Breast epithelium (tissue), 3 donors: ENCODE measurements around the gene SGCA.

Experiments used
- CTCF ChIP-seq, 3 donors: fragments of 450-650 bp; IDR thresholded peaks; one replicate each; pipeline ENCODE4 v1.5.1; 2016 to 2017; ENCODE audit warnings: antibody characterized with exemption in 3 of 3, mild to moderate bottlenecking in 3 of 3, moderate library complexity in 3 of 3
- POLR2A ChIP-seq: fragments of 450-650 bp; IDR thresholded peaks from one replicate; pipeline ENCODE4 v1.6.1; 2016; ENCODE audit warnings: antibody characterized with exemption, mild to moderate bottlenecking, moderate library complexity
- POLR2AphosphoS5 ChIP-seq, 3 donors: sonication (generic); formaldehyde crosslinking; IDR thresholded peaks; one replicate each; pipeline ENCODE4 v1.6.1; 2017; ENCODE audit warnings: antibody characterized with exemption in 3 of 3

DNA sequence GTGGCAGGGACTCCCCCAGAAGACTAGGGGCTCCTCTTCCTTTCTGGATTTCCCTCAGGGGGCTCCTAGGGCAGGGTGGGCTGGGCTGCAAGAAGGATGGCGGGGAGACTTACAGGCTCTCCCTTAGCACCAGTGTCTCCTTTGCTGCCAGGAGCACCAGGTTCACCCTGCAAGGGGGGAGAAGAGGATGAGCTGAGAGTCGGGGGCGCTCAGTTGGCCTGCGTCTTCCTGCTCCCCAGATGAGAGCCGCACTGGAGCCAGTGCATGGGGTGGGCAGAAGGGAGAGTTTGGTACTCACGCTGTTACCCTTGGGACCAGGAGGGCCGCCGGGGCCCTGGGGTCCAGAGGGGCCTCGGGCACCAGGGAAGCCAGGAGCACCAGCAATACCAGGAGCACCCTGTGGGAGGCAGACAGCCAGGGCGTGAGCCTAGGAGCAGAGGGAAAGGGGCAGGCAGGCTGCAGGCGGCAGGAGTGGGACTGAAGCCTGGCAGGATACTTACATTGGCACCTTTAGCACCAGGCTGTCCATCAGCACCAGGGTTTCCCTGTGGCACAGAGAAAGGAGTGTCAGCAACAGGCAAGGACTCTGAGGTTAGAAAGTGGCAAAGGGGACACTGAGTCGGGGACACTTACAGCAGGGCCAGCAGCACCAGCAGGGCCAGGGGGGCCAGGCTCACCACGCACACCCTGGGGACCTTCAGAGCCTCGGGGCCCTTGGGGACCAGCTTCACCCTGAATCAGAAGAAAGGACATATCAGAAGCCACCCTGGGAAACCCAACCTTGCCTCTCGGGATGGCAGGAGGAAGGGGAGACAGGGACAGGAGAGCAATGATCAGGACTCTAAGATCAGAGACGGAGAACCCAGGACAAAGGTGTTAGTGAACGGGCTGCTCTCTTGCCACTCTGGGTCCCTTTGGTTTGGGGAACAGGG, 29.4 kb downstream of the SGCA start:
- TF ChIP-seq CTCF (IDR thresholded peaks at IDR 0.05) (no peak), POLR2AphosphoS5 (IDR thresholded peaks at IDR 0.05) (no peak), POLR2A (no peak)
